Stimulated activated CD4-positive, alpha-beta T cell treated with anti-CD3 and anti-CD28 coated beads, Interleukin-12 subunit alpha, Interleukin-12 subunit beta, amount 100 ng/mL, for 24 hours (primary cell): ENCODE measurements around the gene GABRG3.

Experiments used
- DNase-seq, 2 experiments: peaks; one replicate each; pipeline ENCODE4 v3.0.0-alpha.2; 2020; ENCODE audit warnings: low read depth in 2 of 2

The GABRG3 gene

DNA sequence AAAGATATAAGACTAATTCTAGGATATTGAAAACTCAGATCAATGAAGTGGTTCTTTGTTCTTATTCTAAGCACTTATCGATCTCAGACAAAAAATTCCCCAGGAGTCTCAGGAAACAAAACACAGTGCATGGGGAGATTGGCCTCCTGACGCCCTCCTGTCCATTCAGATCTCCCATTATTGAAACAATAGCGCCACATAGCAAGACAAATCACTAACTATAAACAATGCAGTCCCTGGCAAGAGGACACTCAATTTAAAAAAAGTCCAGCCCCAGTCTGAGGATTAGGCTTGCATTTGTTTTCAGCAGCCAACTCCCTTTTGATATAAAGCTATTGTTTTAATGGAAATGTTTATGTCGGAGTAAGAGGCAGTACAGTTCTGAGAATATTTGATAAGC, 528.2 kb downstream of the GABRG3 start:
- DNase-seq = no peak

DNA sequence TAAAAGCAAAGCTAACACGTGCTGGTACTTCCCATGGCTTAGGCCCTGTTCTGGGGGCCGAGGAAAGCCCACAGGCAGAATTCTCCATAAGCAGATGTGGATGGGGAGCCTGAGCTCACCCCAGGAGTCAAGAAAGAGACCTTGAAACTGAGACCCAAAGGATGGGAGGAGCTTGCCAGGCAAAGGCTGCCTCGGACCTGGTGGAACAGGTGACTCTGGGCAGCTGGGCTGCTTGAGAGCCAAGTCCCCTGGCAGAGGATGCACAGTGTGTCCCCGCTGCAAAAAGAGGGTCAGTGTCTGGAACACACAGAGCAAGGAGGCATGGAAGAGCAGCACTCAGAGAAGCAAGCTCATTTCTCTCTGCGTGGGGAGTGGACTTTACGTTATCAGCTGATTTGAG, 528.7 kb downstream of the GABRG3 start:
- DNase-seq = no peak

DNA sequence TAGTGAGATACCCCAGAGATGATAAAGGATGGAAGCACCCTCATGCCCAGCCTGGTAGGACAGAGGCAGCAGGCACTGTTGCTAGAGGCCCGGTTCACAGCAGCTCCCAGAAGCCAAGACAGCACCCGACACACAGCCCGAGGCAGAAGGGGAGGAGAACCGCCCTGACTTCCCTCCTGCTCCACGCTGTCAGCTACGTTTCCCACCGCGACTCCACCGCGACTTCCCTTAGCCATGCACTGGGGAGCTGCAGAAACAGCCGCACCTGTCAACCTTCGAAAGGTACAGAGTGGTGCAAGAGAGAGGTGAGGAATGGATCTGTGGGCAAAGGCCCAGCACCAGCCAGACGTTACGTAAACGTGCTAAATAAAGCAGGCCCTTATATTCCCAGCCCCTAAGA, 529.2 kb downstream of the GABRG3 start:
- no peak for DNase-seq

DNA sequence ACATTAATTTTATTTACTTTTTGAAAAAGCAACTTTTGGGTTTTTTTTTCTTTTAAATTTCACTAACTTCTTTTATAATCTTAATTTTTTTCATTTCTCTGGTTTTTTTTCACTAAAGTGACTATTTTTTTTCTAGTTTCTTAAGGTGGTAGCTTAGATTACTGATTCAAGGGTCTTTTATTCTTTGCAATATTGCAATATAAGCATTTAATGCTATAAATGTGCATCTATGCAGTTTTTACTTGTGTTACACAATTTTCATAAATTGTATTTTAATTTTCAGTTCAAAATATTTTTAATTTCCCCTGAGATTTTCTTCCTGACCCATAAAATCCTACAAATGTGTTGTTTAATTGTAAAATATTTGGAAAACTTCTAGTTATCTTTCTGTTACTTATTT, 535.8 kb downstream of the GABRG3 start:
- no peak for DNase-seq

DNA sequence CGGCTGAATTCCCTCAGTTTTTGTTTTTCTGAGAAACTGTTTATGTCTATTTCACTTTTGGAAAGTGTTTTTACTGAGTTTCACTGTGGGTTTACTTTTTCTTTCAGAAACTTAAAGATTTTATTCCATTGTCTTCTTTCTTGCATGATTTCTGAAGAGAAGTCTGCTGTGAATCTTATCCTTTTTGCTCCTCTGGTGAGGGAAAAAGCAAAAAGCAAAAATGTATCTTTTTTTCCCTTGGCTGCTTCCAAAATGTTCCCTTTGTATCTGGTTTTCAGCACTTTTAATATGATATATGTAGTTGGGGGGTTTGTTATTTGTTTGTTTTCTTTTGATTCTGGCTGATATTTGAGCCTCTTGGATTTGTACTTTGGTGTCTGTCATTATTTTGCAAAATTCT, 538.0 kb downstream of the GABRG3 start:
- no peak for DNase-seq

DNA sequence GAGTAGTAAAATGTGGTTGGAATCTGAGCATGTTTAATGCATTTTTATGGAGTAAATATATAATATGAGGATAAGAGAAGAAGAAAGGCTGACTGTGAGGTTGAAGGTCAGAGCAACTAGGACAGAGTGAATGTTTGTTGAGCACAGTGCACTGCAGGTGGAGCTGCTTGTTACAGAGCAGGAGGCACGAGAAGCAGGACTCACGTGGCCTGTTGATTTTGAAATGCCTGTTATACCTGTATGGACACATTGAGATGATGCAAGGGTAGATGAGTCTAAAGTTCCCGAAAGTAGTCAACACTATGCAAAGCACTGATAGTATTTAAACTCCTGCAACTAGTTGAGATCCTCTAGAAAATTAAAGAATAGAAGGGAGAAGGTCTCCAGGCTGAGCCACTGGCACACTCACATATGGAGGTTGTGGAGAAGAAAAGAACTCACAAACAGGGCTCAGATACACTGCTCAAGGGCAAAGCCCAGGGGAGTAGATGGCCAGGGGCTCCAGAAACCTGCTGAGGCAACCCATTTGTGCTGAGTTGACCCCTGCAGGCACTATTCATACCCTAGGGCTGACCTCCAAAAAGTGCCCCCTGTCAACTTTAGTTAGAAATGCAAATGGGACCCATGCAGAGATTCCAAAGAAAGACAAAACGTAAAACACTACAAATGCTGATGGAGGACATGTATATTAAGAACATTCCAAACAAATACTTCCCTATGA, 541.5 kb downstream of the GABRG3 start:
- no peak for DNase-seq

DNA sequence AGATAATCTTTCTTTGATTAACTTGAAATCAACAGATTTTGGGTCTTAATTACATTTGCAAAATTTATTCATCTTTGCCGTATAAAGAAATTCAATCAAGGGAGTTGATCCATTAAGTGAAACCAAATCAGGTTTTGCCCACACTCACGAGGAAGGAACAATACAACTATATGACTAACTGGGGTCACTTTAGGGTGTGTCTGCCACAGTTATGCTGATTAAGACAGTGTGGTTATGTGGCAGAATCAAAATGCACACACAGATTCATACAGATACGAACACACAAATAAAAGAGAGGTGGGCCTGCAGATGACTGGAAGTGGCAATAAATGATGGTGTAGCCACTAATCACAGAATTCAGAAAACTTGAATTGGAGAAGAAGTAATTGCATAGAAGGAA, 543.5 kb downstream of the GABRG3 start:
- no peak for DNase-seq

DNA sequence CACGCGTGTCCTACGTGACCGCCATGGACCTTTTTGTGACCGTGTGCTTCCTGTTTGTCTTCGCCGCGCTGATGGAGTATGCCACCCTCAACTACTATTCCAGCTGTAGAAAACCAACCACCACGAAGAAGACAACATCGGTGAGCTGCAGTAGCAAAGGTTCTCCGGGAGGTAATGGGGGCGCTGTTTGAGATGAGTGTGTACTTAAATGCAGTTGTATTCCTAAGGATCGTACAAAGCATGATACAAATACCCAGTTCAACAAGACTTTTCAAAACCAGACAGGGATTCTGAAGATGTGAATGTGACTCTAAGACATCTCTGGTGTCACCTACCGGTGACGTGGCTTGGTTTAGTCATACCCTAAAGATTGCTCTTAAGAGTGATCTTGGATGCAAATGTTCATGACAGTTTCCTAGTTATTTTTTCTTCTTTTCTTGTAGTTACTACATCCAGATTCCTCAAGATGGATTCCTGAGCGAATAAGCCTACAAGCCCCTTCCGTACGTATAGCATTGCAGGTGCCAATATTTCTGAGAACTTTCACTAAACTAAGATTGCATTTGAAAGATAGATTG, 556.6 kb downstream of the GABRG3 start:
- DNase-seq = no peak

DNA sequence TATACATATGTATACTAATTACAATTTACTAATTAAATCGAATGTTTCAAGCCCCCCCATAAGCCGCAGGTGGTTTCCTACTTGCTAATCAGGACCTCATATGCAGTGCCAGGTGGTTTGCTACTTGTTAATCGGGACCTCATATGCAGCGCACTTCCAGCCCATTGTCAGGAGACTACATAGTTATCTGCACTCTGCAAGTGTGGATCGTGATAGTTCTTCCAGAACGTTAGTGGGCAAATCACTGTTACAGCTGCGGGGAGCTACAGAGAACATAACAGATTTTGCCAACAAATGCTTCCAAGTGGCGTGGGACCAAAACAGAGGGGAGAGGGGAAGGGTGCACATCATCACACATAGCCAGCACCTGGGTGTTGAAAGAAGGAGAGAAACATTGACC, 558.4 kb downstream of the GABRG3 start:
- DNase-seq = no peak

DNA sequence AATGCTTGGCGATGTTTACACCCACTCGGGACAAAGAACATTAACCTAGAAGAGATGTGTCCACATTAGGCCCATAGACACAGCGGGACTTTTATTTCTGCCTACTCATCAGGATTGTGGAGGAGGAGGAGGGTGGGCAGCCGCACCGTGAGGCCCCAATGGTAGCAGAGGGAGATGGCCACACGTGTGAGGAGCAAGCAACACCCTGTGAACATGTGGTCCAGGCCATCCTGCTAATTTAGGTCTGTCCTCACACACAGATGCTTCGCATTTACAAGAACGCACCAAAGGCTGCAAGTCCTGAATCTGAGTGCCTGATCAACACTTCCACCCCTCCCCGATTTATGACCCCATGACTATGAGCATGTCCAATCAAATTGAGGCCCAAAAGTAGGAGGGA, 560.0 kb downstream of the GABRG3 start:
- no peak for DNase-seq

DNA sequence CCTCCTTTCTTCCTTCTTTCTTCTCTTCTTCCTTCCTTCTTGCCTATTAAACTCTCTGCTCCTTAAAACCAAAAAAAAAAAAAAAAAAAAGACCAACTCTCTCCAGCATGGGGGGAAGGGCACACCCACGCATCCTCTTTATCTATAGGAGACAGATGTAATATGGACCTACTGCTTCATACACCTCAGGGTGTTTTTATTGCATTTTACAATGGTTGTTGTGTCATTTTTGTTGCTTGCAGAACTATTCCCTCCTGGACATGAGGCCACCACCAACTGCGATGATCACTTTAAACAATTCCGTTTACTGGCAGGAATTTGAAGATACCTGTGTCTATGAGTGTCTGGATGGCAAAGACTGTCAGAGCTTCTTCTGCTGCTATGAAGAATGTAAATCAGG, 561.4 kb downstream of the GABRG3 start:
- DNase-seq = no peak

DNA sequence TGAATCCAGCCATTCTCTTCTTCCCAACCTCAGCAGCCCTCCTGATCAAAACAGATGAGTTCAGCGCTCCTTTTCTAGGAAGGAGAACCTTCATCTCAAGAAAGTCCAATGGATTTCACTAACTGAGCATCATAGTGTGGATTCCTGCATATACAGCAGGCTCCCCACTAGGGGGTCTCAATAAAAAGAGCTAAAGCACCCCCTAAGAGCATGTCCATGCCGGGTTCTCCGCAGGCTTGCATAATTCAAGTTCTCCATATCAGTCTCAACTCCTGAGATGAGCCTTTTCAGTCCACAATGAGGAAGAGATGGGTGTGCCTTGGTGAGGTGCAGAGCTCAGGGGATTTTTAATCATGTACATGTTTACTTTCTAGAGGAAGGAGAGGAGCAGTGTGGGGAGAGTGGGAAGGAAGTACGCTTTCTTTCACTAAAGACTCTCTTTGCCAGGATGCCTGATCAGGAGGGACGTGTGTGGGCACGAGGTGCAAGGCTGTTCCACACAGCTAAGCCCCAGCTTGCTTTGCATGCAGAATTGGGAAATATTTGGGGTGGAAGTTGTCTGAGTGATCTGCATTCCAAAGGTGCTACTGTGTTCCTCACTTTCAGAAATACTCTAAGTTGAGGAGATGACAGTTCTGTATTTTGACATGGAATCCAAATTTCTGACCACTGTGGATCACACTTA, 564.6 kb downstream of the GABRG3 start:
- no peak for DNase-seq

DNA sequence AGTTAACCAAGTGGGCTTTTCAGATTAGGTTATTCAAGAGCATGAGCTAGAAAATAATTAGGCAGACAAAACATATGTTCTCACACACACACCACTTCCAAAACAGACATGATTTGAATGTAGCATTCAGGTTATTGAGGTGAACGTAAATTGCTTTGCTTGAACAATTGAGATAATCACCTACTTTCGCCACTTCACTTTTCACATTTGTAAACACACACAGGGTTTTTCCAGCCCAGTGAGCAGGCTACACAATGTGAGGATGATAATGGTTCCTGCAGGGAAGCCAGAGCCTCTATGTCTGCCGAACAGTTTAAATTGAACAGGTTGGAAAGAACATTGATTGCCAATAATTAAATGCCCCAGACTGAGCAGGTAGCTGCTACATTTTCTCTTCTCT, 567.3 kb downstream of the GABRG3 start:
- DNase-seq = no peak

DNA sequence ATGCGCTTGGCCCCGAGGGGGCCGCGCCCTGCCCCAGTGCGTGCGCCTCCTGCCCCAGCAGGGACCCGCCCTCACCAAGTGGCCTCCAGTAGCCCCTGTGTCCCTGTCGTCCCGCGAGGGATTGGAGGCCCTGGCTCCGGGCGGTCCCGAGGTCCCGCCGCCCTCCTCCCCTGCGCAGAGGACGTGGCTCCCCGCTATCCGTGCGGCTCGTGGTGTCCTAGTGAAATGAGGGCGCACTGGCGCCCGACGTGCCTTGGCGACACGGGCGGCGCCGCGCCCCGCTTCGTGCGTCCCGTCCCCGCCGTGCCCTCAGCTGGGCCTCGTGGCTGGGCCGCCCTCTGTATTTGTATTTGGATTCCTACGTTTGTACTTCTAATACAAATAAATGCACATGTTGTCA, 570.6 kb downstream of the GABRG3 start:
- no peak for DNase-seq

DNA sequence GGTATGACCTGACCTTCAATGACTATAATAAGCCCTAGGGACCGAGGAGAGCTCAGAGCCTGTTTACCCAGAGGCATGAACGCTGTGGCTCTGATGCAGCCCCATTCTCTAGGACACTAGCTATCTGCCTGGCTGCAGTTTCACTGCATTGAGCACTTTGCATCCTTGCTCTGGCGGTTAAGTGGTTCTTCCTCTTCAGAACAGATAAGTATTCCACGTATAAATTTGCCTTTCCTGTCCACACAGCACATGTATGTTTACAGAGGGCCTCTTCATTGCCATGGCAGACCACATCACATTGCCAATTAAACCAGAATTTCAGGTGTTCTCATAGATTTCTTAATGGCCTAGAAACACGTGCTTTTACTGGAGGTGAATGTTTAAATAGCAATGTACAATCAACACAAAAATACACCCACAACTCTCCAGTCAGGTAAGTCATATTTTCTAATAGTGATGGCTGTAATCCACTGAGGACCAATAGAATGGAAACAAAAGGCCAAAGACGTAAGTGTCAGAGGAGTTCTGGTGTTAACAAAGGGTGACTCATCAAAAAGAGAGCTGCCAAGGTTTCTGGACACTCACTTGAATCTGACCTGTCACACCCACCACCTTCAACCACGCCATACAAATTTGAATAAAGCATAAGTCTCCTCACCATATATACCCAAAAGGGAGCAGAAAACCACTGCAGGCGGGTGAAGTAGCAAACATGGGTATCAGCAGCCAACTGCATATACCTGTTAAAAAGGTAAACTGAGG, 574.7 kb downstream of the GABRG3 start:
- DNase-seq = no peak

DNA sequence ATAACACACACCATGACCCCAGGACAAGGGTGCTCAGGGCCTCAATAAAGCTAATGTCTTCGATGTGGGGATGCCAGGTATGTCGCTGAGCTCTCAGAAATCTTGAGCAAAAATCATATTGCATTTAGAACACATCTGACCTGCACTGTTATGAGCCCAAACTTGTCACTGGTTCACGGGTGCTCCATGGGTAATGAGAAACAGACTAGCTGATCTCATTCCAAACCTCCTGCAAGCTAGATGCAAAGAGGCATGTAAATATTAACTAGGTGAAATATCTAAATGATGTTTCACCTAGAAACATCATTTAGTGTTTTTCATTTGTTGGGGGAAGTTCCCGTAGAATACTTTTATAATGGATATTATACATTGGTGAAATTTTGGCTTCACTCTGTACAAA, 578.8 kb downstream of the GABRG3 start:
- DNase-seq = no peak

DNA sequence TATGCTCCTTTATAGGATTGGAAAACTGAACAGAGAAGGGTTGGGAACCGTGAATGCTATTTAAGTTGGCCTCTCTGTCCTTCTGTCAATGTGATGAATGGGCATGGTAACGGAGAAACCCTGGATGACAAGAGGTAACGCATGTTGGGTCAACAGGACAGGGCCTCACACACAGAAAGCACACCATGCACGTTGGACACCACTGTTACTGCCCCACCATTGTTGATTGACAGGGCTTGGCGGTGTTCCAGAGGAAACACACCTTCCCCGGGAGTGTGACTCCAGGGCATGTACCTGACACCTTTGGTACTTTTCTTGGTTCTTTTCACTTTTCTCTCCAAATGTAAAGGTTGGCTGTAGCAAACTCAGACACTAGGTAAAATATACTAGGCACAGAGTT, 579.7 kb downstream of the GABRG3 start:
- no peak for DNase-seq

DNA sequence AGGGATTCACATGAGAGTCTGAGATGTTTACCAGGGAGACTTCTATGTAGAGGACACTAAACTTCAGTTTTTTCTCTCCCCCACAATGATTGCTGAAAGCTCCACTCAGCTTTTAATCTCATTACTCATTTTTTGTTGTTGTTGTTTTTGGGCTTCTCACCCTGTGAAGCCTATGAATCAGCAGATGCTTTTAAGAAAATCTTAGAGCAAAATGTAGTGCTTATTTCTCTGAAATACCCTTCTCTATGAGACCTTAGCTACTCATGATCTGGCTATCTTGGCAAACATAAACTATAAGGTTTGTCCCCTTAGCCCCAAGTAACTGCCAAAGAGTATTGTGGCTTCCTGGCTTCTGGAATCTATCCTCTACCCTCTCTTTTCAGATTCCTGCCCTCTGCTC, 590.8 kb downstream of the GABRG3 start:
- no peak for DNase-seq

DNA sequence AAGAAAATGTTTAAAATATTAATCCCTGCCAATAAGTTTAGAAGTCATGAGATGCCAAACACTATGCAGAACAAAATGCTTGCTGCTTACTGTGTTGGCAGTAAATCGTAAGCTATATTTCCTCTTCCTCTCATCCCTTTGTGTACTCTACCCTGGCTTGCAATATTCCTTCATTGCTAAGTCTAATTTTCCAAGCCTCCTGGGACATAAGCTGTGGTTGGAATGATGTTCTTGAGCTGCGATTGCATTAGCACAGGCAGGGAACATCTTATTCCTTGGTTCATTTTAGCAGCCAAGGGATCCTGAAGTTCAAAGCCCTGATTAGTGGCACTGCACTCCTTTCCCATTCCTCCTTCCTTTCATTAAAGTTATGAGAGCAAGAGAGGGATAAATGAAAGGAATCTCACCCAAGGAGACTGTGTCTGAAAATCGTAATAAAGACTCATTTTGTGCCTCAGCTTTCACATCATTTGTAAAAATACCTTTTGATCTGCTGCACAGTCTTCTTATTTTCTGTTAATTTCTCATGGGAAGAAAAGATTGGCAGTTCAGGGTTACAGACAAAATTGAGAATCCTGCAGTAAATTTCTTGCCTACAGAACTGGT, 592.9 kb downstream of the GABRG3 start:
- no peak for DNase-seq

DNA sequence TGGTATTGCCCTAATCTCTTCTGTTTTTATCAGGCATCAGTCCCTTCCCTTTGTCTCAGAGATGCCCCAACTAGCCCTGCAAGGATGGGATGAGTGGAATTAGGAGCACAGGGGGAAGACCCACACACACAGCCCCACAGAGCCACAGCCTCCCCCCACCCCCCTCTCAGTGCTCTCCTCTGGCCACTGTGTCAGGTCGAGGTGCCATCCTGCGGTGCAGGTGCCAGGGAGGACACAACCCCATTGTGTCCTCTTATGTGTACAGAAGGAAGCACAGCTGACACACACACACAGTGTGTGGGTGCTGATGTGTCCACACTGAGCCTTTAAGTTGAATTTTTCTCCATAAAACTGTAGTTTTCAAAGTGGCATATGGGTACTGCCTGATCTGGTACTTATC, 593.7 kb downstream of the GABRG3 start:
- no peak for DNase-seq

DNA sequence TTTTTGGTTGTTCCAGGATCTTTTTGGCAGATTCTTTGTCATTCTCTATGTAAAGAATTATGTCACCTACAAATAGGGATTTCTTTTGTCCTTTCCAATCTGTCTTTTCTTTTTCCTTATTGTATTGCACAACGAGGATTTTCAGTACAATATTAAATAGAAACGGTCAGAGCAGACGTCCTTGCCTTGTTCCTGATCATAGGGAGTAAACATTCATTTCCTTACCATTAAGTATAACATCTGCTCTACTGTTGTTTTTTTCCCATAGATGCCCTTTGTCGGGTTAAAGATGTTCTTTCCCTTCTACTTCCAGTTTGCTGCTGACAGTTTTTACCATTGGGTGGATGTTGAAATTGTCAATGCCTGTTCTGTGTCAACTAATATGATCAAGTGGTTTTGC, 599.8 kb downstream of the GABRG3 start:
- DNase-seq = no peak

DNA sequence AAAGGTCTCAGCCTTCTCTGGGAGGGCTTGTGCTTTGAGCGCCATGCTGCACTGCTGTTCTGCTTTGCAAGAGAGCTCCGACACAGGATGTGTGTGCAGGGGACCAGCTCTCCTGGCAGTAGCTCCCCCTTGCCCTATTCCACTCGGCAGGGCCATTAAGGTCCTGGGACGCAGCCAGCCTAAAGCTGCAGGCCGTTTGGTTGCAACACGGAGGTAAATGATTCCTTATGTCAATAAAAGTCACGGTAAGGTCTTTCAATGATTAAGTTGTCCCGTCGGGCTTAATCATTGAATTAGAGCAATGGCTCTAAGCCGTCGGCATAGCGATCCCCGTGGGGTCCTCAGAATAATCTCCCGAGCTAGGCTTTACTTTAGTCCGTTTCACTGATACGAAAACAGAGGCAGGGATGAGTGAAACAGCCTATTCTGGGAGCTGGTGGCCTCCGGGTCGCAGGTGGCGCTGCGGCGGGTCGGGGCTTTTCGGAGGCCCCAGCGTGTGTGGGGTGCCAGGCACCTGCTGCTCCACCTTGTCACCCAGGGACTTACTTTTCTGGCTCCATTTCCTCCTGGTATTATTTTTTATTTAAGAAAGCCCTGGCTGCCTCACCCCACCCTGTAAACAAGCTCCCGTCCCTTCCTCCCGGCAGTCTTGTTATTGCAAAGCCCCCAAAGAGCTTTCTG, 603.0 kb downstream of the GABRG3 start:
- no peak for DNase-seq
